ENCODE results near the gene SELL.
"Not testable (repeated sequence)": the region's sequence is repeated elsewhere in the genome, so short reads cannot be mapped to it uniquely, and the experiment has no call there.

Gene SELL

GRCh38 chr1:169692756-169693460, 18.5 kb downstream of the SELL start:
- peaks cover 0 to 3% (median 0%) of the 10 kb centered on the region in 5 donors for H3K27me3 ChIP-seq (ENCODE audit: control insufficient read depth in 5 of 5, insufficient read depth in 4 of 5, low read length in 5 of 5)
- no peak overlapping the region for H3K27ac ChIP-seq (ENCODE audit: low read depth, low read length)
- H3K9me3 ChIP-seq (ENCODE audit: control insufficient read depth in 5 of 5, low read length in 5 of 5), result no peaks in the 10 kb centered on the region
- H3K4me1 ChIP-seq (ENCODE audit: control insufficient read depth in 5 of 5, insufficient read depth in 5 of 5, low read length in 5 of 5), result peaks cover 0 to 14% (median 4%) of the 10 kb centered on the region in 5 donors
- no peak overlapping the region for H3K9ac ChIP-seq (ENCODE audit: low read length in 5 of 5)
- no peak overlapping the region for H3K4me3 ChIP-seq (ENCODE audit: low read depth in 1 of 5, low read length in 5 of 5)
- no peaks in the 10 kb centered on the region for H3K36me3 ChIP-seq (ENCODE audit: control insufficient read depth in 5 of 5, insufficient read depth in 5 of 5, low read length in 5 of 5)

- Histone ChIP-seq H3K27me3 (ENCODE audit: control insufficient read depth in 5 of 5, insufficient read depth in 4 of 5, low read length in 5 of 5) (no peaks in the 10 kb centered on the region), H3K36me3 (ENCODE audit: control insufficient read depth in 5 of 5, insufficient read depth in 5 of 5, low read length in 5 of 5) (no peaks in the 10 kb centered on the region), H3K4me3 (ENCODE audit: low read depth in 1 of 5, low read length in 5 of 5) (no peak overlapping the region), H3K27ac (ENCODE audit: low read depth, low read length) (no peak overlapping the region), H3K9ac (ENCODE audit: low read length in 5 of 5) (no peak overlapping the region), H3K9me3 (ENCODE audit: control insufficient read depth in 5 of 5, low read length in 5 of 5) (no peaks in the 10 kb centered on the region), H3K4me1 (ENCODE audit: control insufficient read depth in 5 of 5, insufficient read depth in 5 of 5, low read length in 5 of 5) (peaks cover 0 to 14% (median 4%) of the 10 kb centered on the region in 5 donors)
These were observed 20.9 kb downstream of the SELL start for GRCh38 chr1:169690489-169690888.

- no peak overlapping the region for H3K9ac ChIP-seq (ENCODE audit: low read length in 5 of 5)
- H3K27me3 ChIP-seq (ENCODE audit: control insufficient read depth in 5 of 5, insufficient read depth in 4 of 5, low read length in 5 of 5), result no peaks in the 10 kb centered on the region
- no peaks in the 10 kb centered on the region for H3K9me3 ChIP-seq (ENCODE audit: control insufficient read depth in 5 of 5, low read length in 5 of 5)
- no peak overlapping the region for H3K4me3 ChIP-seq (ENCODE audit: low read depth in 1 of 5, low read length in 5 of 5)
- H3K27ac ChIP-seq (ENCODE audit: low read depth, low read length), result no peak overlapping the region
- H3K4me1 ChIP-seq (ENCODE audit: control insufficient read depth in 5 of 5, insufficient read depth in 5 of 5, low read length in 5 of 5), result peaks cover 0 to 12% (median 4%) of the 10 kb centered on the region in 5 donors
- no peaks in the 10 kb centered on the region for H3K36me3 ChIP-seq (ENCODE audit: control insufficient read depth in 5 of 5, insufficient read depth in 5 of 5, low read length in 5 of 5)
These were observed 22.0 kb downstream of the SELL start for GRCh38 chr1:169689395-169689794.

GRCh38 chr1:169688377-169688776, 23.0 kb downstream of the SELL start:
- not testable (repeated sequence) for H3K4me3 ChIP-seq (ENCODE audit: low read depth in 1 of 5, low read length in 5 of 5); H3K27me3 ChIP-seq (ENCODE audit: control insufficient read depth in 5 of 5, insufficient read depth in 4 of 5, low read length in 5 of 5); H3K27ac ChIP-seq (ENCODE audit: low read depth, low read length); H3K9ac ChIP-seq (ENCODE audit: low read length in 5 of 5); H3K4me1 ChIP-seq (ENCODE audit: control insufficient read depth in 5 of 5, insufficient read depth in 5 of 5, low read length in 5 of 5); H3K36me3 ChIP-seq (ENCODE audit: control insufficient read depth in 5 of 5, insufficient read depth in 5 of 5, low read length in 5 of 5); H3K9me3 ChIP-seq (ENCODE audit: control insufficient read depth in 5 of 5, low read length in 5 of 5)

- Histone ChIP-seq H3K27me3 (ENCODE audit: control insufficient read depth in 5 of 5, insufficient read depth in 4 of 5, low read length in 5 of 5) (peaks cover 0 to 14% (median 6%) of the 10 kb centered on the region in 5 donors), H3K9me3 (ENCODE audit: control insufficient read depth in 5 of 5, low read length in 5 of 5) (no peaks in the 10 kb centered on the region), H3K36me3 (ENCODE audit: control insufficient read depth in 5 of 5, insufficient read depth in 5 of 5, low read length in 5 of 5) (no peaks in the 10 kb centered on the region), H3K4me1 (ENCODE audit: control insufficient read depth in 5 of 5, insufficient read depth in 5 of 5, low read length in 5 of 5) (no peaks in the 10 kb centered on the region), H3K9ac (ENCODE audit: low read length in 5 of 5) (no peak overlapping the region), H3K4me3 (ENCODE audit: low read depth in 1 of 5, low read length in 5 of 5) (no peak overlapping the region), H3K27ac (ENCODE audit: low read depth, low read length) (no peak overlapping the region)
These were observed 27.8 kb downstream of the SELL start for GRCh38 chr1:169683661-169684060.

- peaks cover 0 to 14% (median 6%) of the 10 kb centered on the region in 5 donors for H3K27me3 ChIP-seq (ENCODE audit: control insufficient read depth in 5 of 5, insufficient read depth in 4 of 5, low read length in 5 of 5)
- H3K4me3 ChIP-seq (ENCODE audit: low read depth in 1 of 5, low read length in 5 of 5); H3K9ac ChIP-seq (ENCODE audit: low read length in 5 of 5); H3K4me1 ChIP-seq (ENCODE audit: control insufficient read depth in 5 of 5, insufficient read depth in 5 of 5, low read length in 5 of 5); H3K36me3 ChIP-seq (ENCODE audit: control insufficient read depth in 5 of 5, insufficient read depth in 5 of 5, low read length in 5 of 5); H3K27ac ChIP-seq (ENCODE audit: low read depth, low read length); H3K9me3 ChIP-seq (ENCODE audit: control insufficient read depth in 5 of 5, low read length in 5 of 5): not testable (repeated sequence)
These were observed 28.3 kb downstream of the SELL start for GRCh38 chr1:169683168-169683567.

GRCh38 chr1:169682071-169682470, 29.3 kb downstream of the SELL start:
- no peak overlapping the region for H3K4me3 ChIP-seq (ENCODE audit: low read depth in 1 of 5, low read length in 5 of 5)
- no peaks in the 10 kb centered on the region for H3K9me3 ChIP-seq (ENCODE audit: control insufficient read depth in 5 of 5, low read length in 5 of 5)
- H3K36me3 ChIP-seq (ENCODE audit: control insufficient read depth in 5 of 5, insufficient read depth in 5 of 5, low read length in 5 of 5), result no peaks in the 10 kb centered on the region
- H3K27ac ChIP-seq (ENCODE audit: low read depth, low read length), result no peak overlapping the region
- no peaks in the 10 kb centered on the region for H3K4me1 ChIP-seq (ENCODE audit: control insufficient read depth in 5 of 5, insufficient read depth in 5 of 5, low read length in 5 of 5)
- H3K27me3 ChIP-seq (ENCODE audit: control insufficient read depth in 5 of 5, insufficient read depth in 4 of 5, low read length in 5 of 5), result peaks cover 0 to 14% (median 6%) of the 10 kb centered on the region in 5 donors
- H3K9ac ChIP-seq (ENCODE audit: low read length in 5 of 5), result no peak overlapping the region

- no peaks in the 10 kb centered on the region for H3K36me3 ChIP-seq (ENCODE audit: control insufficient read depth in 5 of 5, insufficient read depth in 5 of 5, low read length in 5 of 5)
- H3K4me3 ChIP-seq (ENCODE audit: low read depth in 1 of 5, low read length in 5 of 5), result no peak overlapping the region
- peaks cover 0 to 14% (median 6%) of the 10 kb centered on the region in 5 donors for H3K27me3 ChIP-seq (ENCODE audit: control insufficient read depth in 5 of 5, insufficient read depth in 4 of 5, low read length in 5 of 5)
- H3K9me3 ChIP-seq (ENCODE audit: control insufficient read depth in 5 of 5, low read length in 5 of 5), result no peaks in the 10 kb centered on the region
- no peak overlapping the region for H3K9ac ChIP-seq (ENCODE audit: low read length in 5 of 5)
- H3K4me1 ChIP-seq (ENCODE audit: control insufficient read depth in 5 of 5, insufficient read depth in 5 of 5, low read length in 5 of 5), result no peaks in the 10 kb centered on the region
- no peak overlapping the region for H3K27ac ChIP-seq (ENCODE audit: low read depth, low read length)
These were observed 30.3 kb downstream of the SELL start for GRCh38 chr1:169681140-169681539.

GRCh38 chr1:169680377-169681019, 30.9 kb downstream of the SELL start:
- Histone ChIP-seq H3K27me3 (ENCODE audit: control insufficient read depth in 5 of 5, insufficient read depth in 4 of 5, low read length in 5 of 5) (peaks cover 0 to 14% (median 6%) of the 10 kb centered on the region in 5 donors), H3K9ac (ENCODE audit: low read length in 5 of 5) (no peak overlapping the region), H3K36me3 (ENCODE audit: control insufficient read depth in 5 of 5, insufficient read depth in 5 of 5, low read length in 5 of 5) (no peaks in the 10 kb centered on the region), H3K9me3 (ENCODE audit: control insufficient read depth in 5 of 5, low read length in 5 of 5) (no peaks in the 10 kb centered on the region), H3K4me1 (ENCODE audit: control insufficient read depth in 5 of 5, insufficient read depth in 5 of 5, low read length in 5 of 5) (no peaks in the 10 kb centered on the region), H3K4me3 (ENCODE audit: low read depth in 1 of 5, low read length in 5 of 5) (no peak overlapping the region), H3K27ac (ENCODE audit: low read depth, low read length) (no peak overlapping the region)

- H3K4me3 ChIP-seq (ENCODE audit: low read depth in 1 of 5, low read length in 5 of 5), result no peak overlapping the region
- H3K9me3 ChIP-seq (ENCODE audit: control insufficient read depth in 5 of 5, low read length in 5 of 5), result no peaks in the 10 kb centered on the region
- peaks cover 0 to 14% (median 6%) of the 10 kb centered on the region in 5 donors for H3K27me3 ChIP-seq (ENCODE audit: control insufficient read depth in 5 of 5, insufficient read depth in 4 of 5, low read length in 5 of 5)
- H3K4me1 ChIP-seq (ENCODE audit: control insufficient read depth in 5 of 5, insufficient read depth in 5 of 5, low read length in 5 of 5), result no peaks in the 10 kb centered on the region
- H3K27ac ChIP-seq (ENCODE audit: low read depth, low read length), result no peak overlapping the region
- H3K36me3 ChIP-seq (ENCODE audit: control insufficient read depth in 5 of 5, insufficient read depth in 5 of 5, low read length in 5 of 5), result no peaks in the 10 kb centered on the region
- no peak overlapping the region for H3K9ac ChIP-seq (ENCODE audit: low read length in 5 of 5)
These were observed 31.7 kb downstream of the SELL start for GRCh38 chr1:169679692-169680091.

Measured in subcutaneous abdominal adipose tissue (tissue), 5 donors.